Bone marrow (tissue), 2 donors: ENCODE data around the gene TMEM181.
"Not testable (repeated sequence)": the region's sequence is repeated elsewhere in the genome, so short reads cannot be mapped to it uniquely, and the experiment has no call there.

ENCODE experiments used
- DNase-seq, 2 donors: peaks; one replicate each; lab custom pipeline; 2025; lab: John Stamatoyannopoulos, UW

Gene TMEM181

GRCh38 chr6:158660333-158660754, 100.5 kb downstream of the TMEM181 start:
- DNase-seq, result no peak

GRCh38 chr6:158661156-158661685, 101.3 kb downstream of the TMEM181 start:
- no peak for DNase-seq

GRCh38 chr6:158662607-158662953, 102.7 kb downstream of the TMEM181 start:
- DNase-seq, result no peak

GRCh38 chr6:158662954-158663624, 103.2 kb downstream of the TMEM181 start:
- peak in 1 of 2 donors; percentile 36 for DNase-seq

- DNase-seq, result no peak
Measured at GRCh38 chr6:158663625-158664165, 103.8 kb downstream of the TMEM181 start.

- DNase-seq, result no peak
Measured at GRCh38 chr6:158665332-158665731, 105.4 kb downstream of the TMEM181 start.

- DNase-seq, result peak in 1 of 2 donors; percentile 85
Measured at GRCh38 chr6:158666628-158667359, 106.9 kb downstream of the TMEM181 start.

GRCh38 chr6:158667360-158667981, 107.6 kb downstream of the TMEM181 start:
- no peak for DNase-seq

GRCh38 chr6:158668707-158669103, 108.8 kb downstream of the TMEM181 start:
- no peak for DNase-seq

- DNase-seq, result no peak
Measured at GRCh38 chr6:158669145-158670035, 109.5 kb downstream of the TMEM181 start.

GRCh38 chr6:158672119-158672518, 112.2 kb downstream of the TMEM181 start:
- not testable (repeated sequence) for DNase-seq

GRCh38 chr6:158672726-158673125, 112.8 kb downstream of the TMEM181 start:
- no peak for DNase-seq

- DNase-seq, result no peak
Measured at GRCh38 chr6:158674342-158675131, 114.6 kb downstream of the TMEM181 start.

- DNase-seq, result not testable (repeated sequence)
Measured at GRCh38 chr6:158677094-158677493, 117.2 kb downstream of the TMEM181 start.

- DNase-seq, result no peak
Measured at GRCh38 chr6:158677906-158678578, 118.2 kb downstream of the TMEM181 start.

GRCh38 chr6:158680015-158680414, 120.1 kb downstream of the TMEM181 start:
- DNase-seq, result no peak

GRCh38 chr6:158680481-158680880, 120.6 kb downstream of the TMEM181 start:
- no peak for DNase-seq

- no peak for DNase-seq
Measured at GRCh38 chr6:158684311-158684710, 124.4 kb downstream of the TMEM181 start.

- no peak for DNase-seq
Measured at GRCh38 chr6:158684745-158685324, 124.9 kb downstream of the TMEM181 start.
